GM12878 (cell line): ENCODE measurements around the gene GCLM.

ENCODE experiments used
- BHLHE40 ChIP-seq, 2 experiments: fragments of 450-650 bp in 1 of 2; IDR thresholded peaks; 2 replicates each; pipeline ENCODE4 v1.6.1; 2011 to 2017; ENCODE audit warnings: low read depth in 2 of 2, borderline replicate concordance in 1 of 2, improper control_type of control experiment in 1 of 2, low read length in 1 of 2, mild to moderate bottlenecking in 1 of 2
- CHD2 ChIP-seq: IDR thresholded peaks from 2 replicates; pipeline ENCODE4 v1.6.1; 2011; ENCODE audit warnings: low read depth, low read length, improper control_type of control experiment, borderline replicate concordance
- EGR1 ChIP-seq, 2 experiments: IDR thresholded peaks; 1 replicate in 1 of 2; 2 replicates in 1 of 2; pipeline ENCODE4 v1.6.1; 2011 to 2012; ENCODE audit warnings: low read depth in 2 of 2, low read length in 2 of 2, borderline replicate concordance in 1 of 2, mild to moderate bottlenecking in 1 of 2, moderate library complexity in 1 of 2
- FOXM1 ChIP-seq: IDR thresholded peaks from 2 replicates; pipeline ENCODE4 v1.6.1; 2012; ENCODE audit warnings: low read depth, mild to moderate bottlenecking, inconsistent platforms, low read length, moderate library complexity
- POLR2AphosphoS5 ChIP-seq: IDR thresholded peaks from 2 replicates; pipeline ENCODE4 v1.6.1; 2011; ENCODE audit warnings: mild to moderate bottlenecking, low read length, inconsistent platforms
- RAD21 ChIP-seq: IDR thresholded peaks from 2 replicates; pipeline ENCODE4 v1.6.1; 2011; ENCODE audit warnings: mild to moderate bottlenecking, low read depth, low read length, moderate library complexity; ENCODE audit not compliant: insufficient read depth
- RB1 ChIP-seq: fragments of 450-650 bp; formaldehyde crosslinking; IDR thresholded peaks from 2 replicates; pipeline ENCODE4 v1.6.1; 2017; ENCODE audit warnings: mild to moderate bottlenecking, borderline replicate concordance
- SRF ChIP-seq, 2 experiments: IDR thresholded peaks; 2 replicates each; pipeline ENCODE4 v1.6.1; 2011; ENCODE audit warnings: low read depth in 2 of 2, low read length in 2 of 2, mild to moderate bottlenecking in 1 of 2, moderate library complexity in 1 of 2
- YY1 ChIP-seq: IDR thresholded peaks from 2 replicates; pipeline ENCODE4 v1.6.1; 2011; ENCODE audit warnings: low read depth, mild to moderate bottlenecking, low read length
- ZNF274 ChIP-seq: IDR thresholded peaks from one replicate; pipeline ENCODE4 v1.8.0; 2011; ENCODE audit not compliant: insufficient read length, insufficient read depth
- ZNF384 ChIP-seq: IDR thresholded peaks from 2 replicates; pipeline ENCODE4 v1.6.1; 2012; ENCODE audit warnings: low read depth, mild to moderate bottlenecking, low read length, improper control_type of control experiment, borderline replicate concordance
- TF ChIP-seq, protein P1 (sequence below), 3 experiments: IDR thresholded peaks in 2 of 3; conservative IDR thresholded peaks in 1 of 3; 2 replicates each; pipeline ENCODE4 v1.5.1; 2011; ENCODE audit warnings: low read depth in 3 of 3, low read length in 3 of 3, mild to moderate bottlenecking in 3 of 3, control low read depth in 2 of 3, moderate library complexity in 2 of 3, inconsistent platforms in 1 of 3, mixed read lengths in 1 of 3; ENCODE audit not compliant: control insufficient read depth in 2 of 3, insufficient read depth in 1 of 3; ENCODE audit errors: extremely low read depth in 1 of 3
- TF ChIP-seq, protein P2 (sequence below): IDR thresholded peaks from 2 replicates; pipeline ENCODE4 v1.6.1; 2012; ENCODE audit warnings: low read depth, low read length, improper control_type of control experiment
- TF ChIP-seq, protein P3 (sequence below): IDR thresholded peaks from 2 replicates; pipeline ENCODE4 v1.6.1; 2012; ENCODE audit warnings: mild to moderate bottlenecking, low read depth, low read length

DNA sequence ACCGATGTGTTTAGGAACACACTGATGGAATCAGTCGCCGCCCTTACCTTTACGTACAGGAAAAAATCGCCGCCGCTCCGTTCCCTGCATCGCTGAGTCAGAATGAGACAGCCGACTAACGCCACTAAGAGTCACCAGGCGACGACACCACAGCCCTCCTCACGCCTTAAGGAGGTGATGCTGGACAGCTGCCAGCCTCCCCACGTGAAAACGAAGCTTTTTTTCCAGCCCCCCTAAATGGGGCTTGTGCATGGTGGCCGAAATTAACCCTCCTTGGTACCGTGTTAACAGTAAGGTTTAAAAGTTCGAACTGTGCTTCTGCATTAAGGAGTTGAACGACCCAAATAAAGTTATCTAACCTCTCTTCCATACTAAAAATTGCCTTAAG is 30.7 kb downstream of the GCLM start:
- TF ChIP-seq RB1, result no peak
- no peak for TF ChIP-seq ZNF384
- TF ChIP-seq RAD21, result no peak
- TF ChIP-seq, protein P1, sequence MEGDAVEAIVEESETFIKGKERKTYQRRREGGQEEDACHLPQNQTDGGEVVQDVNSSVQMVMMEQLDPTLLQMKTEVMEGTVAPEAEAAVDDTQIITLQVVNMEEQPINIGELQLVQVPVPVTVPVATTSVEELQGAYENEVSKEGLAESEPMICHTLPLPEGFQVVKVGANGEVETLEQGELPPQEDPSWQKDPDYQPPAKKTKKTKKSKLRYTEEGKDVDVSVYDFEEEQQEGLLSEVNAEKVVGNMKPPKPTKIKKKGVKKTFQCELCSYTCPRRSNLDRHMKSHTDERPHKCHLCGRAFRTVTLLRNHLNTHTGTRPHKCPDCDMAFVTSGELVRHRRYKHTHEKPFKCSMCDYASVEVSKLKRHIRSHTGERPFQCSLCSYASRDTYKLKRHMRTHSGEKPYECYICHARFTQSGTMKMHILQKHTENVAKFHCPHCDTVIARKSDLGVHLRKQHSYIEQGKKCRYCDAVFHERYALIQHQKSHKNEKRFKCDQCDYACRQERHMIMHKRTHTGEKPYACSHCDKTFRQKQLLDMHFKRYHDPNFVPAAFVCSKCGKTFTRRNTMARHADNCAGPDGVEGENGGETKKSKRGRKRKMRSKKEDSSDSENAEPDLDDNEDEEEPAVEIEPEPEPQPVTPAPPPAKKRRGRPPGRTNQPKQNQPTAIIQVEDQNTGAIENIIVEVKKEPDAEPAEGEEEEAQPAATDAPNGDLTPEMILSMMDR (IDR thresholded peaks at IDR 0.05 in 2 of 3, conservative IDR thresholded peaks at IDR 0.05 in 1 of 3; ENCODE audit: control insufficient read depth in 2 of 3, extremely low read depth in 1 of 3, insufficient read depth in 1 of 3, low read depth in 3 of 3, low read length in 3 of 3), result no peak
- TF ChIP-seq FOXM1, result 0 out of 2 replicates have a peak, but pooled peaks have one; percentile 2
- TF ChIP-seq, protein P2, sequence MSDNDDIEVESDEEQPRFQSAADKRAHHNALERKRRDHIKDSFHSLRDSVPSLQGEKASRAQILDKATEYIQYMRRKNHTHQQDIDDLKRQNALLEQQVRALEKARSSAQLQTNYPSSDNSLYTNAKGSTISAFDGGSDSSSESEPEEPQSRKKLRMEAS, result no peak
- no peak for TF ChIP-seq EGR1 (IDR thresholded peaks at IDR 0.05; ENCODE audit: borderline replicate concordance in 1 of 2, low read depth in 2 of 2, low read length in 2 of 2)
- no peak; a peak in 1 of 4 replicates for TF ChIP-seq BHLHE40 (IDR thresholded peaks at IDR 0.05; ENCODE audit: borderline replicate concordance in 1 of 2, low read depth in 2 of 2, low read length in 1 of 2)
- 0 out of 4 replicates have a peak, but pooled peaks of 1 of the 2 experiments have one; percentile 9 for TF ChIP-seq SRF (IDR thresholded peaks at IDR 0.05; ENCODE audit: low read depth in 2 of 2, low read length in 2 of 2)
- TF ChIP-seq CHD2, result no peak
- no peak for TF ChIP-seq YY1
- TF ChIP-seq, protein P3, sequence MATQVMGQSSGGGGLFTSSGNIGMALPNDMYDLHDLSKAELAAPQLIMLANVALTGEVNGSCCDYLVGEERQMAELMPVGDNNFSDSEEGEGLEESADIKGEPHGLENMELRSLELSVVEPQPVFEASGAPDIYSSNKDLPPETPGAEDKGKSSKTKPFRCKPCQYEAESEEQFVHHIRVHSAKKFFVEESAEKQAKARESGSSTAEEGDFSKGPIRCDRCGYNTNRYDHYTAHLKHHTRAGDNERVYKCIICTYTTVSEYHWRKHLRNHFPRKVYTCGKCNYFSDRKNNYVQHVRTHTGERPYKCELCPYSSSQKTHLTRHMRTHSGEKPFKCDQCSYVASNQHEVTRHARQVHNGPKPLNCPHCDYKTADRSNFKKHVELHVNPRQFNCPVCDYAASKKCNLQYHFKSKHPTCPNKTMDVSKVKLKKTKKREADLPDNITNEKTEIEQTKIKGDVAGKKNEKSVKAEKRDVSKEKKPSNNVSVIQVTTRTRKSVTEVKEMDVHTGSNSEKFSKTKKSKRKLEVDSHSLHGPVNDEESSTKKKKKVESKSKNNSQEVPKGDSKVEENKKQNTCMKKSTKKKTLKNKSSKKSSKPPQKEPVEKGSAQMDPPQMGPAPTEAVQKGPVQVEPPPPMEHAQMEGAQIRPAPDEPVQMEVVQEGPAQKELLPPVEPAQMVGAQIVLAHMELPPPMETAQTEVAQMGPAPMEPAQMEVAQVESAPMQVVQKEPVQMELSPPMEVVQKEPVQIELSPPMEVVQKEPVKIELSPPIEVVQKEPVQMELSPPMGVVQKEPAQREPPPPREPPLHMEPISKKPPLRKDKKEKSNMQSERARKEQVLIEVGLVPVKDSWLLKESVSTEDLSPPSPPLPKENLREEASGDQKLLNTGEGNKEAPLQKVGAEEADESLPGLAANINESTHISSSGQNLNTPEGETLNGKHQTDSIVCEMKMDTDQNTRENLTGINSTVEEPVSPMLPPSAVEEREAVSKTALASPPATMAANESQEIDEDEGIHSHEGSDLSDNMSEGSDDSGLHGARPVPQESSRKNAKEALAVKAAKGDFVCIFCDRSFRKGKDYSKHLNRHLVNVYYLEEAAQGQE, result peak; percentile 68; the same call in 1 of the 2 replicates
- no peak for TF ChIP-seq POLR2AphosphoS5
- no peak for TF ChIP-seq ZNF274
